HepG2 (cell line): ENCODE data around the gene NHSL1. TPM values are rescaled to one million over a fixed set of nuclear protein-coding genes. Genes with fewer than 3 reads are reported as not detected.

Experiments
- ARHGAP35 ChIP-seq: sonication (generic); formaldehyde crosslinking; IDR thresholded peaks from 2 replicates; pipeline ENCODE4 v1.9.0; 2022; ENCODE audit warnings: mild to moderate bottlenecking, inconsistent platforms, moderate library complexity, missing genetic modification reagents, borderline replicate concordance
- ARNTL ChIP-seq: sonication (generic); formaldehyde crosslinking; IDR thresholded peaks from 2 replicates; pipeline ENCODE4 v1.4.0; 2020; ENCODE audit warnings: mild to moderate bottlenecking, missing genetic modification reagents
- DDIT3 ChIP-seq: sonication (generic); formaldehyde crosslinking; IDR thresholded peaks from 2 replicates; pipeline ENCODE4 v1.4.0; 2020; ENCODE audit warnings: mild to moderate bottlenecking, missing genetic modification reagents
- HMGXB4 ChIP-seq, 2 experiments: sonication (generic) in 1 of 2; formaldehyde crosslinking in 1 of 2; IDR thresholded peaks; 2 replicates each; pipeline versions ENCODE4 v1.4.0 to v1.6.1; 2018 to 2020; ENCODE audit warnings: missing genetic modification reagents in 2 of 2, borderline replicate concordance in 1 of 2, low read depth in 1 of 2, mild to moderate bottlenecking in 1 of 2, missing biosample characterization in 1 of 2
- HOXA5 ChIP-seq: sonication (generic); formaldehyde crosslinking; IDR thresholded peaks from 2 replicates; pipeline ENCODE4 v1.4.0; 2020; ENCODE audit warnings: missing genetic modification reagents
- IKZF4 ChIP-seq: sonication (generic); formaldehyde crosslinking; IDR thresholded peaks from 2 replicates; pipeline ENCODE4 v1.5.1; 2020; ENCODE audit warnings: borderline replicate concordance, mild to moderate bottlenecking, low read depth, missing genetic modification reagents; ENCODE audit errors: not compliant biosample characterization
- MBD4 ChIP-seq: IDR thresholded peaks from 2 replicates; pipeline ENCODE4 v1.6.1; 2012; ENCODE audit warnings: low read length, inconsistent platforms, borderline replicate concordance
- MNT ChIP-seq: fragments of 450-650 bp; IDR thresholded peaks from 2 replicates; pipeline ENCODE4 v1.6.1; 2016
- MTF1 ChIP-seq: sonication (generic); formaldehyde crosslinking; IDR thresholded peaks from 2 replicates; pipeline ENCODE4 v1.5.0; 2020; ENCODE audit warnings: missing genetic modification reagents
- NCOA1 ChIP-seq: sonication (generic); formaldehyde crosslinking; IDR thresholded peaks from 2 replicates; pipeline ENCODE4 v1.9.0; 2021; ENCODE audit warnings: missing genetic modification reagents
- NFATC3 ChIP-seq: sonication (generic); formaldehyde crosslinking; IDR thresholded peaks from 2 replicates; pipeline ENCODE4 v1.5.1; 2020; ENCODE audit warnings: mild to moderate bottlenecking, missing genetic modification reagents
- NFRKB ChIP-seq: fragments of 450-650 bp; IDR thresholded peaks from 2 replicates; pipeline ENCODE4 v1.6.1; 2017
- NRL ChIP-seq: sonication (generic); formaldehyde crosslinking; IDR thresholded peaks from 2 replicates; pipeline ENCODE4 v1.5.0; 2020; ENCODE audit warnings: missing genetic modification reagents, mild to moderate bottlenecking, moderate library complexity, borderline replicate concordance
- POGZ ChIP-seq: sonication (generic); formaldehyde crosslinking; IDR thresholded peaks from 2 replicates; pipeline ENCODE4 v1.4.0; 2020; ENCODE audit warnings: mild to moderate bottlenecking, missing genetic modification reagents
- SATB2 ChIP-seq: sonication (generic); formaldehyde crosslinking; IDR thresholded peaks from 2 replicates; pipeline ENCODE4 v1.5.0; 2020; ENCODE audit warnings: missing genetic modification reagents
- SOX6 ChIP-seq, 2 experiments: fragments of 450-650 bp in 1 of 2; sonication (generic) in 1 of 2; formaldehyde crosslinking in 1 of 2; IDR thresholded peaks; 2 replicates each; pipeline versions ENCODE4 v1.4.0 to v1.6.1; 2017 to 2020; ENCODE audit warnings: antibody characterized with exemption in 1 of 2, mild to moderate bottlenecking in 1 of 2, missing genetic modification reagents in 1 of 2
- TRIM24 ChIP-seq: sonication (generic); formaldehyde crosslinking; IDR thresholded peaks from 2 replicates; pipeline ENCODE4 v1.8.0; 2022; ENCODE audit warnings: mild to moderate bottlenecking, missing genetic modification reagents
- XRCC5 ChIP-seq: fragments of 200-400 bp; formaldehyde crosslinking; optimal IDR thresholded peaks from 2 replicates; pipeline ENCODE3; 2017; ENCODE audit warnings: mild to moderate bottlenecking, low read length
- ZBTB20 ChIP-seq: sonication (generic); formaldehyde crosslinking; IDR thresholded peaks from 2 replicates; pipeline ENCODE4 v1.8.1; 2023; ENCODE audit warnings: missing genetic modification reagents, low read depth, mild to moderate bottlenecking, borderline replicate concordance
- ZBTB25 ChIP-seq: IDR thresholded peaks from 2 replicates; pipeline ENCODE4 v1.6.1; 2018; ENCODE audit warnings: missing genetic modification reagents
- ZNF230 ChIP-seq: sonication (generic); formaldehyde crosslinking; IDR thresholded peaks from 2 replicates; pipeline ENCODE4 v1.4.0; 2020; ENCODE audit warnings: mild to moderate bottlenecking, missing genetic modification reagents
- ZNF552 ChIP-seq: sonication (generic); formaldehyde crosslinking; IDR thresholded peaks from 2 replicates; pipeline ENCODE4 v1.9.0; 2022; ENCODE audit warnings: missing genetic modification reagents, mild to moderate bottlenecking, borderline replicate concordance
- ZNF589 ChIP-seq: sonication (generic); formaldehyde crosslinking; conservative IDR thresholded peaks from 2 replicates; pipeline ENCODE4 v1.8.0; 2022; ENCODE audit warnings: mild to moderate bottlenecking, moderate library complexity, missing genetic modification reagents
- ZNF660 ChIP-seq: sonication (generic); formaldehyde crosslinking; IDR thresholded peaks from 2 replicates; pipeline ENCODE4 v1.5.1; 2020; ENCODE audit warnings: mild to moderate bottlenecking, low read depth, missing genetic modification reagents, borderline replicate concordance
- ZNF772 ChIP-seq: sonication (generic); formaldehyde crosslinking; IDR thresholded peaks from 2 replicates; pipeline ENCODE4 v1.5.0; 2020; ENCODE audit warnings: mild to moderate bottlenecking, missing genetic modification reagents
- ZNF878 ChIP-seq: sonication (generic); formaldehyde crosslinking; IDR thresholded peaks from 2 replicates; pipeline ENCODE4 v1.8.1; 2023; ENCODE audit warnings: mild to moderate bottlenecking, missing genetic modification reagents, moderate library complexity
- polyA plus RNA-seq, 8 experiments: library from polyadenylated mRNA; depleted of rRNA in 3 of 8; stranded (reverse) in 7 of 8; unstranded in 1 of 8; fragments of >200 nt; fragmentation: Illumina TruSeq in 4 of 8; extraction: Trizol in 4 of 8; gene quantifications; 2 replicates each; pipeline versions ENCODE4 v1.2.1 to v1.2.3, GENCODE V29; 2011 to 2016; ENCODE audit warnings: low read depth in 4 of 8, missing spikeins in 1 of 8, mixed read lengths in 1 of 8; ENCODE audit not compliant: insufficient read depth in 1 of 8
- total RNA-seq, 5 experiments: library from RNA; depleted of rRNA; stranded (reverse); fragments of >200 nt; fragmentation: Illumina TruSeq; extraction: Trizol; gene quantifications; 2 replicates each; pipeline ENCODE4 v1.2.3, GENCODE V29; 2016; ENCODE audit warnings: low read depth in 1 of 5

Gene NHSL1
- total and polyA plus RNA-seq, 2 of the 13 experiments (the other 11 are each of a cell fraction or from before 2014, with no cell fraction given): 24.9 to 53.6 TPM

- TF ChIP-seq SOX6 (IDR thresholded peaks at IDR 0.05) (no peak), SOX6 (CRISPR knock-in tag; IDR thresholded peaks at IDR 0.05) (peak; percentile 89), ZNF878 (CRISPR knock-in tag) (0 out of 2 replicates have a peak, but pooled peaks have one; percentile 9), HOXA5 (no peak), MBD4 (no peak), ZNF772 (CRISPR knock-in tag) (no peak), TRIM24 (CRISPR knock-in tag) (no peak), ZBTB20 (CRISPR knock-in tag) (peak; percentile 28; the same call in 1 of the 2 replicates), ARNTL (CRISPR knock-in tag) (no peak), ZNF552 (no peak), HMGXB4 (CRISPR knock-in tag; IDR thresholded peaks at IDR 0.05; ENCODE audit: borderline replicate concordance in 1 of 2, low read depth in 1 of 2) (peak in 1 of 2 experiments; percentile 41; a peak in 1 of 4 replicates), SATB2 (CRISPR knock-in tag) (peak; percentile 62; the same call in 1 of the 2 replicates), NFRKB (no peak), ZNF230 (CRISPR knock-in tag) (peak; percentile 58; the same call in 1 of the 2 replicates), ZBTB25 (CRISPR knock-in tag) (peak; percentile 47; the same call in 1 of the 2 replicates), ZNF589 (CRISPR knock-in tag) (no peak), NFATC3 (no peak), MNT (0 out of 2 replicates have a peak, but pooled peaks have one; percentile 3), MTF1 (no peak), DDIT3 (CRISPR knock-in tag) (no peak), XRCC5 (no peak), ZNF660 (no peak), ARHGAP35 (CRISPR knock-in tag) (no peak), NCOA1 (CRISPR knock-in tag) (0 out of 2 replicates have a peak, but pooled peaks have one; percentile 42), IKZF4 (CRISPR knock-in tag) (no peak), POGZ (CRISPR knock-in tag) (peak; percentile 74), NRL (CRISPR knock-in tag) (no peak)
Observed at GRCh38 chr6:138499303-138500018, at the start of gene NHSL1 (continued).
